NB4 (cell line): ENCODE measurements around the gene TRMT11.
A peak's percentile ranks its signal among the peaks of the same experiment; 100 is the strongest.

Experiments used
- DNase-seq: peaks from one replicate; pipeline ENCODE4 v3.0.0; 2010; ENCODE audit warnings: low read depth
- H3K4me3 ChIP-seq: one replicate; pipeline ENCODE4 v1.5.1; 2011; ENCODE audit warnings: mild to moderate bottlenecking, low read depth, low read length, moderate library complexity
- CTCF ChIP-seq: IDR thresholded peaks from one replicate; pipeline ENCODE4 v1.5.1; 2012; ENCODE audit warnings: low read depth, low read length
- MYC ChIP-seq: IDR thresholded peaks from 2 replicates; pipeline ENCODE4 v1.6.1; 2011; ENCODE audit warnings: low read depth, low read length
- POLR2A ChIP-seq: IDR thresholded peaks from 2 replicates; pipeline ENCODE4 v1.6.1; 2011; ENCODE audit warnings: mild to moderate bottlenecking; ENCODE audit not compliant: insufficient read length; ENCODE audit errors: extremely low read depth
- TF ChIP-seq, protein P1 (sequence below): IDR thresholded peaks from 2 replicates; pipeline ENCODE4 v1.6.1; 2011; ENCODE audit warnings: low read depth, low read length

The TRMT11 gene

GRCh38 chr6:126063512-126064146 lies 77.3 kb downstream of the TRMT11 start:
- DNase-seq: peak; percentile 56
- no peak for TF ChIP-seq MYC
- no peak overlapping the region for H3K4me3 ChIP-seq

- DNase-seq: no peak
- no peak for TF ChIP-seq POLR2A
- H3K4me3 ChIP-seq: no peak overlapping the region
Measured at GRCh38 chr6:126064257-126064747, 78.0 kb downstream of the TRMT11 start.

DNA sequence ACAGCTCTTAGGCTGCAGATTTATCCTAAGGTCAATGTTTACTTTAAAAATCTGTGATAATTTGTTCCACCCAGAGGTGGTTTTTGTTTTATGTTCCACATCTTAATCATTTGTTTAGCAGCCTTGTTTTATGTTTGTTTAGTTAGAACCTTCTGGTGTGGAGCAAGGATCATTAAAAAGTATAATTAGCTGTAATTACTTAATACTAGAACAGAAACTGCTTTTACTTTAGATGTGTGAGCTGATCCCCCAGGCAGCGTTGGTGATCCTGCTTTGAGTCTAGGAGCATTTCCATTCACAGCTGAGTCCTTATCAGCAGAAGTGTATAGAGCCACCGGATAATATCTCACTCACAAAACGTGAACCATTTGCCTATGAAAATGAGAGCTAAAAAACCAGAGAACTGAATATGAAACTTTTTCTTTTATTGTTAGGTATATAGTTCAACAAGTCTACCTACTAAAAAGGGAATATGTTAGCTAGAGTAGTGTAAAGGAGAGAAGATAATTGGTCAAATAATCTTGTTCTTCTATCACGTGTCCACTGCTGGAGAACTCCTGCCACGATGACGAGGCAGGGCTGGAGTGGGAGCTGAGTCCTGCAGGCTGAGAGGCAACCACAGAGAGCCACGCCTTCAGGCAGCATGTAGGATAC lies 78.5 kb downstream of the TRMT11 start:
- DNase-seq: no peak
- TF ChIP-seq CTCF: no peak
- TF ChIP-seq, protein P1, sequence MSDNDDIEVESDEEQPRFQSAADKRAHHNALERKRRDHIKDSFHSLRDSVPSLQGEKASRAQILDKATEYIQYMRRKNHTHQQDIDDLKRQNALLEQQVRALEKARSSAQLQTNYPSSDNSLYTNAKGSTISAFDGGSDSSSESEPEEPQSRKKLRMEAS: no peak
- no peak for TF ChIP-seq MYC
- no peak for TF ChIP-seq POLR2A
- H3K4me3 ChIP-seq: no peak overlapping the region

GRCh38 chr6:126066053-126067048 lies 80.0 kb downstream of the TRMT11 start:
- no peak for DNase-seq
- no peak overlapping the region for H3K4me3 ChIP-seq
- TF ChIP-seq, protein P1: no peak
- TF ChIP-seq CTCF: no peak
- no peak for TF ChIP-seq POLR2A
- TF ChIP-seq MYC: no peak

DNA sequence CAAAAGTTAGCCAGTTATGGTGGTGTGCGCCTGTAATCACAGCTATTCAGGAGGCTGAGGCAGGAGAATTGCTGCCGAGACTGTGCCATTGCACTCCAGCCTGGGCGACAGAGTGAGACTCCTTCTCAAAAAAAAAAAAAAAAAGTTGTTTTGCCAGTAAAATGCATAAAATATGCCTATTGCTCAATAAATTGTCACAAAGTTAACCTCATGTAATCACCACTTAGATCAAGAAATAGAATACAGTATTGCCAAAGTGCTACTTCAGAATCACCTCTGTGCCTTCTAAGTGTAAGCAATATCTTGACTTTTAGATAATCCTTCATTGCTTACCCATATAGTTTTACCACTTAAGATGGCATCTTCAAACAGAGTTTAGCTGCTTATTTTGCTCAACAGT lies 80.7 kb downstream of the TRMT11 start:
- DNase-seq: no peak
- TF ChIP-seq POLR2A (no peak), CTCF (no peak), MYC (no peak)
- TF ChIP-seq, protein P1: no peak
- H3K4me3 ChIP-seq: no peak overlapping the region

DNA sequence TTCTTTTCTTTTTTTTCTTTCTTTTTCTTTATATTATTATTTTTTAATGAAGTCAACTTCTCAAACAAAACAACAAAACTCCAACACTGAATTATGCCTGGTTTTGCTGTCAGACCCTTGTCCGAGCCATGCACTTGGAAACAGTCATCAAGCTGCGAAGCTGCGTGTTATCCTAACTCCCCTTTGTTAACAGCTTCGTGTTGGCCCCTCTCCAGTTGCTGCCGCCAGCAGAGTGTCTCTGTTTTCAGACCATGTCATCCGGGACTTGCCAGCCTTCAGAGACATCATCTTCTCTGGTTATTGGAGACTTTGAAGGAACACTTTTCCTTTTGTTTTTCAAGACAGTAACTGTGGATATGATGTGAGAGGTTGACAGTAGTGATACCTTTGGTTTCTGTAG lies 83.1 kb downstream of the TRMT11 start:
- TF ChIP-seq CTCF (no peak), MYC (no peak), POLR2A (no peak)
- TF ChIP-seq, protein P1: no peak
- no peak for DNase-seq
- H3K4me3 ChIP-seq: no peak overlapping the region
